ENCODE data around the gene LYAR. TPM values are rescaled to one million over a fixed set of nuclear protein-coding genes. Genes with fewer than 3 reads are reported as not detected.

Gene LYAR
- total RNA-seq, 1 experiment from 2014 or later = 47.1 TPM

DNA sequence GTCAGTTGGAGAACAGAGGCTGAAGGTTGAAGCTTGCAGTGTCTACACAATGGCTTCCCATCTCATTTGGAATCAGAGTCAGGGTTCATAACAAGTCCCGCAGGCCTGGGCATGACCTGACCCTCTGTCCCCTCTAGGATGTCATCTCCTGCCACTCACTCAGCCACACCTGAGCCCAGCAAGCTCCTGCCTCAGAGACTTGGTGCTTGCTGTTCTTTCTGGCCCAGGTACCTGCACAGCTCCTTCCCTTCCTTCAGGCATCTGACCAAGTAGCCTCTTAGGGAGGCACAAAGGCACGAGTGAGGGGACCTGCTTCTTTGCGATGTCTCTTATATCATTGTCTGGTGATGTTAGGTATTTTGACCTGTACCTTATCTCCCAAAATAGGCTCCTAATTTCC, 9.1 kb upstream of the LYAR start:
- Histone ChIP-seq H3K4me1 (replicated peaks) (no peaks in the 10 kb centered on the region), H3K27me3 (replicated peaks) (no peaks in the 10 kb centered on the region), H3K36me3 (peaks cover 14% of the 10 kb centered on the region), H3K4me3 (no peak overlapping the region), H3K9me3 (replicated peaks) (no peaks in the 10 kb centered on the region), H3K27ac (no peak overlapping the region)
- DNase-seq (ENCODE audit: low read depth in 1 of 2, low spot score in 2 of 2) = no peak

DNA sequence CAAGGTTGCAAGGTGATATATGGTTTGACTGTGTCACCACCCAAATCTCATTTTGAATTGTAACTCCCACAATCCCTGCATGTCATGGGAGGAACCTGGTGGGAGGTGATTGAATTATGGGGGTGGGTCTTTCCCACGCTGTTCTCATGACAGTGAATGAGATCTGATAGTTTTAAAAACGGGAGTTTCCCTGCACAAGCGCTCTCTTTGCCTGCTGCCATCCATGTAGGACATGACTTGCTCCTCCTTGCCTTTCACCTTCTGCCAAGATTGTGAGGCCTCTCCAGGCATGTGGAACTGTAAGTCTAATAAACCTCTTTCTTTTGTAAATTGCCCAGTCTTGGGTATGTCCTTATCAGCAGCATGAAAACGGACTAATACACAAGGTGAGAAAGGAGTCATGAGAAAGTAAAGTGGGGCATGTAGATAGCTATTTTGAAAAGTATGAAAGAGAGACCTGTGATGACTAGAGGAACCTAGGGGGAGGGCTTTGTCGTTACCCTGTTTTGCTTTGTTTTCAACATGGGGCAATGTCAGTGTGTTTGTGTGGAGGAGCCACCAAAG, 6.4 kb upstream of the LYAR start:
- DNase-seq (ENCODE audit: low read depth in 1 of 2, low spot score in 2 of 2) = no peak
- no peak overlapping the region for H3K27ac ChIP-seq
- peaks cover 16% of the 10 kb centered on the region for H3K36me3 ChIP-seq
- no peak overlapping the region for H3K4me3 ChIP-seq
- H3K27me3 ChIP-seq (replicated peaks) = no peaks in the 10 kb centered on the region
- H3K9me3 ChIP-seq (replicated peaks) = no peaks in the 10 kb centered on the region
- H3K4me1 ChIP-seq (replicated peaks) = peaks cover under 1% of the 10 kb centered on the region; the same call in 1 of the 2 replicates

DNA sequence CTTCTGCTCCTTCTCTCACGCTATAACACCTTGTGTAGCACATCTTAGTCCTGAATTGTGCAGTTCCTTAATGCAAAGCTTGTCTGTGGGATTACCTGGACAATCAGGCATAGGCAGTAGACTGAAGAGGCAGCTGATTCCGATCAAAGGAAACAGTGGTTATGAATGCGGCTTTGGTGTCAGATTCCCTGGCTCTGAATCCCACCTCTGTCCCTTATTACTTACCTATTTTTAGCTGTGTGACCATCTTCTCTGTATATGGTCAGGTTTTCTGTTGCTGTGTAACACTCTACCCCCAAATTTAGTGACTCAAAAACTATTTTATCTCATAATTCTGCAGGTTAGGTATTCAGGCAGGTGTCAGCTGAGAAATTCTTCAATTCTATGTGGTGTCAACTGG, 3.3 kb upstream of the LYAR start:
- Histone ChIP-seq H3K27ac (no peak overlapping the region), H3K27me3 (replicated peaks) (no peaks in the 10 kb centered on the region), H3K36me3 (peaks cover 27% of the 10 kb centered on the region), H3K4me1 (replicated peaks) (peaks cover 19% of the 10 kb centered on the region), H3K4me3 (no peak overlapping the region), H3K9me3 (replicated peaks) (no peaks in the 10 kb centered on the region; the same call in 1 of the 2 replicates)
- no peak for DNase-seq (ENCODE audit: low read depth in 1 of 2, low spot score in 2 of 2)

DNA sequence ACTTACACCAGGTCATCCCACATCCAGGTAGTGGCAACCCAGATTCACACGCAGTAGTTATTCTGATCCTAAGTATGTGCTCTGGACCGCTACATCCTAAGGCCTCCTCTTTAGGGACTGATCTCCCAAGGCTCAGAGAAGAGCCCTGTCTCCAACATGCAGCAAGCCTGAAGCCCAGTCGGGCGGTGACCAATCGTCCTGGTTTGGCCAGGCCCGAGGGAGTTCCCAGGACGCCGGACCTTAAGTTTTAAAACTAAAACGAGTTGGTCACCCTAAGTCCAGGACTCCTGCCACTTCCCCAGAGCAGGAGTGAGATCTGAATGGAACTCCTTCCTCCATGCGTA, 385 bp downstream of the LYAR start:
- H3K36me3 ChIP-seq = peaks cover 51% of the 10 kb centered on the region
- H3K27me3 ChIP-seq (replicated peaks) = no peaks in the 10 kb centered on the region
- peak overlapping the region; percentile 68 for H3K4me3 ChIP-seq
- peaks cover 29% of the 10 kb centered on the region for H3K4me1 ChIP-seq (replicated peaks)
- no peak for DNase-seq (ENCODE audit: low read depth in 1 of 2, low spot score in 2 of 2)
- H3K27ac ChIP-seq = peak overlapping the region; percentile 11
- H3K9me3 ChIP-seq (replicated peaks) = no peaks in the 10 kb centered on the region; the same call in 1 of the 2 replicates

DNA sequence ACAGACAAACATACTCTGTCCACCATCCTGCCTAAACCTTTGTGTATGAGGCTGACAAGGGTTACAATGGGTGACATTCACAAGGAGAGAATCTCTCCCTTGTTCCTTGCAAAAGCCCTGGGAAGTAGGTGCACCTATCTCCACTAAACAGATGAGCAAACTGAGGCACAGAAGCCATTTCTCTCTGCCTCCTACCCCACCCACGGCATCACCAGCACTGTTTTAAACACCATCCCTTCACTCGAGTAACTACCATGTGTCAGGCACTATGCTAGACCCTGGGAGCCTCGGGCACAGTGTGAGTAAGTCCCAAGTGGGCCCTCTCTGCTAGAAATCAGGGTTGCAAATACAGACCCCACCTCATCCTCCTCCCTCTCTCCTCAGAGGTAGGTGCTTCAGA, 899 bp downstream of the LYAR start:
- Histone ChIP-seq H3K27me3 (replicated peaks) (no peaks in the 10 kb centered on the region), H3K4me3 (peak overlapping the region; percentile 68), H3K27ac (peak overlapping the region; percentile 11), H3K4me1 (replicated peaks) (peaks cover 29% of the 10 kb centered on the region), H3K36me3 (peaks cover 55% of the 10 kb centered on the region), H3K9me3 (replicated peaks) (no peaks in the 10 kb centered on the region; the same call in 1 of the 2 replicates)
- no peak for DNase-seq (ENCODE audit: low read depth in 1 of 2, low spot score in 2 of 2)

DNA sequence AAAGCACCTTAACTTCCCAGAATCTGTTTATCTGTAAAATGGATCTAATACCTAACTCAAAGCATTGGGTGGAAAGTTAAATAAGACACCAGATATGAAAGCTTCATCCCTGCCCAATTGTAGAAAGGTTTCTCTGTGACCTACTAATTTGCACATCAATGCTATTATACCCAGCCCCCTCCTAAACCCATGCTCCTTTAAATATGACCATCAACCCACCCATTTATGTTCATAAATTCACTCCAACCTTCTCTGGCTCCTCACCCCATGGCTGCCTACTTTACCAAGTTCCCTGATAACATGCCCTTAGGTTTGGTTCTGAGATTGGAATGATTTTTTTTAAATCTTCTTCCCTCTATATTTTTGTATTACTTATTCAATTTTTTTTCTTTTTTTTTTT, 1.9 kb downstream of the LYAR start:
- Histone ChIP-seq H3K27ac (no peak overlapping the region), H3K36me3 (peaks cover 62% of the 10 kb centered on the region), H3K9me3 (replicated peaks) (no peaks in the 10 kb centered on the region; the same call in 1 of the 2 replicates), H3K27me3 (replicated peaks) (no peaks in the 10 kb centered on the region), H3K4me1 (replicated peaks) (peaks cover 29% of the 10 kb centered on the region), H3K4me3 (no peak overlapping the region)
- no peak for DNase-seq (ENCODE audit: low read depth in 1 of 2, low spot score in 2 of 2)

DNA sequence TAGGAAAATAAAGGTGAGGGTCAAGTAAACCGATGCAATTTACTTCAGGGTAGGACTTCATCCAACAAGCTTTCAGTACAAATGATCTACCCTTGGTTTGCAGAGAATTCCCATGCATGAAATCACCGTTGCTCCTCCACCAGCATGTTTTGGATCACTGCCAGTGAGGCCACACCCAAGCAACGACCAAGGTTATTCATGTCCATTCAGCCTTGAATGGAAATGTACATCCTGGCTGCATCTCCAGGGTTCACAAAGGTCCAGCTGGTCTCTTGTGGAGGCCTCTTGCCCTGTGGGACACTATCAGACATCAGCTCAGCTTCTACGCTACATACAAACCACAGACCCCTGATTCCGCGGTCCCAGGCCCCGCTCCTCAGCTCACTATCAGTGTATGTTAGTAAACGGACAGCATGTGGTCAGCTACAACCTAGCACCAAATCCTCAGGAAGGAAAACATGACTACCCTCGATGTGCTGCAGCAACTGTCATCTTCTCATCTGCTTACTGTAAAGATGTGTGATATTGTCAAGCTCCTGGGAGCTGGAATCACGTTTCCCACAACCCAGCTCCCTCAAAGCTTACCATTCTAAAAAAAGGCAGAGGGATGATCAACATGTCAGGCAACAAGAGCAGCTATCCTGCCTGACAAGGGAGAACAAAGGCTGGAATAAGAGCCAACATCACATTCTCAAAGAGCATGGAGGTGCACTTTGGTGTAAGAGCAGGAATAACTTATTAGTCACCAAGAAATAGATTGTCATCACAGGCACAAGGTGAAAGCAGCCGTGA, 4.9 kb downstream of the LYAR start:
- H3K27ac ChIP-seq = peak overlapping the region; percentile 25; the same call in 1 of the 2 replicates
- H3K4me1 ChIP-seq (replicated peaks) = peaks cover 21% of the 10 kb centered on the region
- peak in 1 of 2 experiments; percentile 51 for DNase-seq (ENCODE audit: low read depth in 1 of 2, low spot score in 2 of 2)
- H3K9me3 ChIP-seq (replicated peaks) = no peaks in the 10 kb centered on the region; the same call in 1 of the 2 replicates
- H3K27me3 ChIP-seq (replicated peaks) = no peaks in the 10 kb centered on the region
- H3K4me3 ChIP-seq = no peak overlapping the region
- peaks cover 81% of the 10 kb centered on the region for H3K36me3 ChIP-seq

DNA sequence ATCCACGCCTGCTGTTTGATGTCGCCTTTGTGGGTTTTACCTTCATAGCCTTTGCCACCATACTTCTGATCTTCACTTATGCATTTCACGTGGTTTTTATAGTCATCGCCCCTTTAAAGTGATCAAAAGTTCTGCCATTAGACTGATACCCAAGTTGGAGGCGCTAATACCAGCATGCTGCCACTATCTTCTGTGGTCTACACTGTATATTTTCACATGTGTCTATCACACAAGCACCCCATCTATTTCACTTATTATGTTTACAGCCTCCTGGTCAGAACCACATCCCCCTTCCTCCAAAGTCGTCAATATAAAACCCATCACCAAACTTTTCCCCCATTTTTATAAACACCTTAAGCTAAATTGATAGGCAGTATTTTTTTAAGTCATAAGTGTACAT, 8.2 kb downstream of the LYAR start:
- H3K36me3 ChIP-seq = peaks cover 93% of the 10 kb centered on the region
- no peak overlapping the region for H3K27ac ChIP-seq
- no peak overlapping the region for H3K4me3 ChIP-seq
- no peak for DNase-seq (ENCODE audit: low read depth in 1 of 2, low spot score in 2 of 2)
- no peaks in the 10 kb centered on the region for H3K9me3 ChIP-seq (replicated peaks)
- H3K4me1 ChIP-seq (replicated peaks) = peaks cover 11% of the 10 kb centered on the region
- no peaks in the 10 kb centered on the region for H3K27me3 ChIP-seq (replicated peaks)

DNA sequence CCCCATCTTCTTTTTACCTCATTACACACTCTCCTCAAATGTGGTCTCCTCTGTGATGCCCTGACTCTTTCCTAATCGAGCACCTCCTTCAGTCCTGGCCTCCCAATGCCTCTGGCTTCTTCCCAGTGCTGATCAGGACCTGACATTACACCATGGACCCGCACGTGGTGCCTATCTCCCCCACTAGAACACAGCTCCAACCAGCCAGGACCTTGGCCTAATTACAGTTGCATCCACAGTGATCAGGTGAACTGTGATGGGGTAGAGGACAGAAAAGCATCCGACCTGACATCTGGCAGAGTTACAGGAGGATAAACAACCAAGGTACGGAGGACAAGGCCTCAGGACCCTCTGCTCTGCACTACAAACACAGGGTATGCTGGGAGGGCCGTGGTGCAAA, 12.4 kb downstream of the LYAR start:
- H3K4me1 ChIP-seq (replicated peaks) = no peaks in the 10 kb centered on the region
- H3K36me3 ChIP-seq = peaks cover 96% of the 10 kb centered on the region
- no peak overlapping the region for H3K4me3 ChIP-seq
- no peak overlapping the region for H3K27ac ChIP-seq
- DNase-seq (ENCODE audit: low read depth in 1 of 2, low spot score in 2 of 2) = no peak
- H3K27me3 ChIP-seq (replicated peaks) = no peaks in the 10 kb centered on the region
- no peaks in the 10 kb centered on the region for H3K9me3 ChIP-seq (replicated peaks)

DNA sequence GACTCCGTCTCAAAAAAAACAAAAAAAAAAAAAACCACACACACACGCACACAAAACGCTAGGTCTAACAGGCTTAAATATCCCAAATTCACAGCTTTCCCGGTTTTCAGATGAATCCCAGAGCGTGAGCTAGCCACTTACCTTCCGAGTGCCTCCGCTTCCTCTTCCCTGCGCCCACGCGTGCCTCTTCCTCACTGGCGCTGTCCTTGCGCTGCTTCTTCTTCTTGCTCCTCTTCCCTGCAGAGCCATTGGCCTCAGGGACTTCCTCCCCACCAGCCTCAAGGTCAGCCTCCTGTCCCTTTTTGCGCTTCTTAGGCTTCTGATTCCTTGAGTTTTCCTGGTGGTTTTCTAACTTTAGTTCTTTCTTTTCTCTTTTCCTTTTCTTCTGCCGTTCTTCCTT, 15.7 kb downstream of the LYAR start:
- H3K4me1 ChIP-seq (replicated peaks) = peaks cover 19% of the 10 kb centered on the region
- no peak overlapping the region for H3K4me3 ChIP-seq
- H3K36me3 ChIP-seq = peaks cover 91% of the 10 kb centered on the region
- no peaks in the 10 kb centered on the region for H3K27me3 ChIP-seq (replicated peaks)
- H3K27ac ChIP-seq = no peak overlapping the region
- no peak for DNase-seq (ENCODE audit: low read depth in 1 of 2, low spot score in 2 of 2)
- H3K9me3 ChIP-seq (replicated peaks) = no peaks in the 10 kb centered on the region; the same call in 1 of the 2 replicates

DNA sequence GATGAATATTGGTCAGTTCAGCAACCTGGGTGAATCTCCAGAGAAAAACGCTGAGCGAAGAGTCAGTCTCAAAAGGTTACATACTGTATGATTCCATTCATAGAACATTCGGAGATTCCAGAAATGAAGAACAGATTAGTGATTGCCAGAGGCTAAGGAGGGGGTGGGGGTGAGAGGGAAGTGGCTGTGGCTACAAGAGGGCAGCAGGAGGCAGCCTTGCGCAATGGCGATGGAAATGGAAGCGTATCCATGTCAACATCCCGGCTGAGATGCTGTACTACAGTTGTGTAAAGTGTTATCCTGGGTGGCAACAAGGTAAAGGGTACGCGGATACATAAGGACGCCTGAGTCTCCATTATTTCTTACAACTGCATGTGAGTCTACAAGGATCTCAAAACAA, 18.0 kb downstream of the LYAR start:
- Histone ChIP-seq H3K27ac (no peak overlapping the region), H3K36me3 (peaks cover 87% of the 10 kb centered on the region), H3K27me3 (replicated peaks) (no peaks in the 10 kb centered on the region), H3K4me1 (replicated peaks) (peaks cover 36% of the 10 kb centered on the region), H3K9me3 (replicated peaks) (no peaks in the 10 kb centered on the region; the same call in 1 of the 2 replicates), H3K4me3 (no peak overlapping the region)
- no peak for DNase-seq (ENCODE audit: low read depth in 1 of 2, low spot score in 2 of 2)

DNA sequence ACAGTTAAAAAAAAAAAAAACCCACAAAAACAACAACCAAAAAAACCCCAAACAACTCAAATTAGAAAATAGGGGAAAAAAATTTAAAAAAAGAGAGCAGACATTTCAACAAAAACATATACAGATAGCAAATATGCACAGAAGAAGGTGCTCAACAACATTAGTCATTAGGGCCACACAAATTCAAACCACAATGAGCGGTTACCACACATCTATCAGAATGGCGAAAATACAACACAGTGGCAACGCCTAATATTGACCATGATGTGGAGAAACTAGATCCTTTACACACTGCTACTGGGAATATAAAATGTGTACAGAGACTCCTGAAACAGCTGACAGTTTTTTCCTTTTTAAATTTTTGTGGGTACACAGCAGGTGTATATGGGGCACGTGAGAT, 19.4 kb downstream of the LYAR start:
- H3K27ac ChIP-seq = peak overlapping the region; percentile 93
- H3K9me3 ChIP-seq (replicated peaks) = no peaks in the 10 kb centered on the region; the same call in 1 of the 2 replicates
- H3K36me3 ChIP-seq = peaks cover 76% of the 10 kb centered on the region
- no peak overlapping the region for H3K4me3 ChIP-seq
- peaks cover 36% of the 10 kb centered on the region for H3K4me1 ChIP-seq (replicated peaks)
- H3K27me3 ChIP-seq (replicated peaks) = no peaks in the 10 kb centered on the region
- DNase-seq (ENCODE audit: low read depth in 1 of 2, low spot score in 2 of 2) = peak in 1 of 2 experiments; percentile 72

DNA sequence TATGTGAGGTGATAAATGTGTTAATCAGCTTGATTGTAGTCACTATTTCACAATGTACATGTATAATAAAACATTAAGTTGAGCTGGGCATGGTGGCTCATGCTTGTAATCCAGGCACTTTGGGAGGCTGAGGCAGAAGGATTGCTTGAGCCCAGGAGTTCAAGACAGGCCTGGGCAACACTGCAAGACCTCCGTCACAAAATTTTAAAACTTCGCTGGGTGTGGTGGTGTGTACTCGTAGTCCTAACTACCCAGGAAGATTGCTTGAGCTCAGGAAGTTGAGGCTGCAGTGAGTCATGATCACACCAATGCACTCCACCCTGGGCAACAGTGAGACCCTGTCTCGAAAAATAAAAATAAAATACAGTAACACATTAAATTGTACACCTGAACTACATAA, 20.1 kb downstream of the LYAR start:
- Histone ChIP-seq H3K27ac (peak overlapping the region; percentile 93), H3K36me3 (peaks cover 72% of the 10 kb centered on the region), H3K4me3 (no peak overlapping the region), H3K9me3 (replicated peaks) (no peaks in the 10 kb centered on the region; the same call in 1 of the 2 replicates), H3K27me3 (replicated peaks) (no peaks in the 10 kb centered on the region), H3K4me1 (replicated peaks) (peaks cover 36% of the 10 kb centered on the region)
- peak in 1 of 2 experiments; percentile 70 for DNase-seq (ENCODE audit: low read depth in 1 of 2, low spot score in 2 of 2)

DNA sequence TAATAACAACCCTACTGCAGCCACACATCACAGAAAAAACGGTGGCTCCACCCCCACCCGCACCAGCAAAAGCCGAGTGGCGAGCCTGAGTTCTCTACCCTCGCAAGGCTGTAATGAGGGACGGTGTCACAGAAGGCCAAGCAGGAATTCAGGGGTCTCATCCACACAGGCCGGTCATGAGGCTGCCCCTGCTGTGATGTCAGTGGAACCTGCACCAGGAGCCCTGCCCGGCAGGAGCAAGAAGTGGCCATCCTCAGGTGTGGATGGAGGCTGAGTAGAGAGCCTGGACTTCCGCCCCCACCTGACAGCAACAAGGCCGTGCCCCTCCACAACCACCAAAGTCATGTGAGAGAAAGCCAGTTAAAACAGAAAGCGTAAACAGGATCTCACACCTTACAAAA, 20.6 kb downstream of the LYAR start:
- H3K9me3 ChIP-seq (replicated peaks) = no peaks in the 10 kb centered on the region; the same call in 1 of the 2 replicates
- H3K4me3 ChIP-seq = no peak overlapping the region
- no peaks in the 10 kb centered on the region for H3K27me3 ChIP-seq (replicated peaks)
- no peak for DNase-seq (ENCODE audit: low read depth in 1 of 2, low spot score in 2 of 2)
- peaks cover 36% of the 10 kb centered on the region for H3K4me1 ChIP-seq (replicated peaks)
- peak overlapping the region; percentile 93 for H3K27ac ChIP-seq
- H3K36me3 ChIP-seq = peaks cover 66% of the 10 kb centered on the region

Measured in SJSA1 (cell line).